GM21529 (cell line): ENCODE measurements around the gene TGFB3.

ENCODE experiments used
- ATAC-seq: cut with Tn5 transposase; IDR thresholded peaks from one replicate; pipeline ENCODE4 v1.9.1; 2021; ENCODE audit not compliant: unreplicated experiment

Gene TGFB3

GRCh38 chr14:75910048-75910447, 71.7 kb downstream of the TGFB3 start:
- no peak for ATAC-seq

DNA sequence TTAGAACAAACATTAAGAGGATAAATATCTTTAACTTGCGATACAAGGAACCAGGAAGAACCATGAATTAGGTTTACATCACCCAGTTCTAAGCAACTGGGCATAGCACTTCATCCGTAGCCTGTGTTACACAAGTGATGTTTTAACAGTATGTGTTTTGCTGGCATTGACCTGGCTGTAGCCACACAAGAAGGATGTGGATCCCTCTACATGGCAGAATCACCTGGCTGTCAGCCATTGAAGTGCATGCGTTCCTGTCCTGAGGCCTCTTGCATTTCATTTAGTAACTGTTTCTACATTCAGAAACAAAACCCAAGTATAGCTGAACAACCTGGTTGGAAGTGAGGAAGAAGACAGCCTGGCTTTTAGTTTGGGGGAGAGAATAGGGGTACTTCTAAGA, 72.2 kb downstream of the TGFB3 start:
- no peak for ATAC-seq
